HG03108 (cell line): Measurements from ENCODE around the gene CTTN.
"Not testable (repeated sequence)": the region's sequence is repeated elsewhere in the genome, so short reads cannot be mapped to it uniquely, and the experiment has no call there.

ENCODE experiments used
- ATAC-seq: cut with Tn5 transposase; IDR thresholded peaks from one replicate; pipeline ENCODE4 v1.9.1; 2021; ENCODE audit warnings: moderate library complexity; ENCODE audit not compliant: unreplicated experiment

CTTN gene

DNA sequence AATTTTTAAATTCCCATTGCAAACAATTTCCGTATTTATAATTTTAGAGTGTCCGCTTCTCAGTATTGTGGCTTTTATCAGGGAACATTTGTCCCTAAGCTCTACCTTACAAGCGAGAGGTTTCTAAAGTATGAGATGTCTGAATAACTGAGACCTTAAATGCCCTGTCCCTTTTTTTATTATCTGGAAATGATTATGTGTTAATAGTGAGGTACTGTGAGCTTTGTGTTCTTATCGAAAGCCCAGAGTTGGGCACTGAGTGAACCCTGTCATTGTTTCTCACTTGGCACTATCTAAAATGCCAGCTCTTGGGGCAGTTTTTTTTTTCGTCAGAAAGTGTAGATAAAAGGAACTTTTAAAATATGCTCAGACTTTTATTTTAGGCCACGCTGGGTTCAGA is 9.5 kb downstream of the CTTN start:
- no peak for ATAC-seq

DNA sequence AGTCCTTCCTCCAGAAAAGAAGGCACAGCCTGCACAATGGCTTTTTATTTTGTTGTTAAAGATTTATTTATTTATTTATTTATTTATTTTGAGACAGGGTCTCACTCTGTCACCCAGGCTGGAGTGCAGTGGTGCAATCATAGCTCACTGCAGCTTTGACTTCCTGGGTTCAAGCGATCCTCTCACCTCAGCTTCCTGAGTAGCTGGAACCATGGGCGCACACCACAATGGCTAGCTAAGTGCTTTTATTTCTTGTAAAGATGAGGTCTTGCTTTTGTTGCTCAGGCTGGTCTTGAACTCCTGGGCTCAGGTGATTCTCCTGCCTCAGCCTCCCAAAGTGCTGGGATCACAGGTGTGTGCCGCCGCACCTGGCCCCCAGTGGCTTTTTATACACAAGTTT is 10.0 kb downstream of the CTTN start:
- ATAC-seq = not testable (repeated sequence)

- no peak for ATAC-seq
Observed at GRCh38 chr11:70409437-70409836, 11.1 kb downstream of the CTTN start.

GRCh38 chr11:70409871-70410270 is 11.5 kb downstream of the CTTN start:
- no peak for ATAC-seq

DNA sequence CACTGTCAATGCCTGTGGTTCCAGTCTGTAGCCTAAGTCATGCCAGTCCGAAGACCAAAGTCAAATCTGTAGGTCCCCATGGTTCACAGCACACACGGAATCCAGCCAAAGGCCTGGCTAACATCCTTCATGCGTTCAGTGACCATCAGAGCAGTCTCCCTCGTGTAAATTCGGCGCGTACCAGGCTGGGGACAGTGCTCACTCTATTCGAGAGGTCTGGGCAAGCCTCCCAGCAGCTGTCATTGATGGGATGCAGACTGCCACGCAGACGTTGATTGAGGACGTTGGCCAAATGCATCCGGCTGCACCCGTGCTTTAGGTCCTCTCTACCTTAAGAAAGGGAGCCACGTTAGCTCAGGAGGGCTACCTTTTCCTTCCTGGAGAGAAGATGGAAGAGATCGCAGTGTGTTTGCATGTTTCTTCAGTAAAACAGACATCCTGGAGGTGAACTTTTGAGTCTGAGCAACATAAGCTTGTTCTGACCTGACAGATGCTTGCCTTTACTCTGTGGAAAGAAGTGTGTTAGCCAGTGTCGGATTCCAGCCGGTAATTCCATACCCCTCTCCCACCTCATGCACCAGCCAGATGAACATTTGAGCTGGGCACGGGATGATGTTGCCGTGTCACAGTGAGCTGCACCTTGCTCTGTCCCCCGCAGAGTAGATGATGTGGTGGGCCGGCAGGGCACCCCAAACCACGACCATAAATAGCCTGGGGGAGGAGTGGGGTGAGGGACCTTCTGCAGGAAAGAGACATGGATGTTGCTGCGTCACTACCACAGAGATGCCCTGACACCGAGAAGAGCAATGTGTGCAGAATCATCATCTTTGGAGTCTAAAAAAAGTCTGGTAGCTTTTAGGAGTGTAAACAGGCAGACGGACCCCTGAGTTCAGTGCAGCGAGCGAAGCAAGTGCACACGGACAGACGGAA is 12.2 kb downstream of the CTTN start:
- ATAC-seq = no peak

GRCh38 chr11:70411713-70412452 is 13.6 kb downstream of the CTTN start:
- no peak for ATAC-seq

- ATAC-seq = no peak
Observed at GRCh38 chr11:70413151-70413550, 14.8 kb downstream of the CTTN start.

- ATAC-seq = no peak
Observed at GRCh38 chr11:70414341-70415100, 16.2 kb downstream of the CTTN start.

GRCh38 chr11:70415191-70415590 is 16.9 kb downstream of the CTTN start:
- ATAC-seq = no peak

DNA sequence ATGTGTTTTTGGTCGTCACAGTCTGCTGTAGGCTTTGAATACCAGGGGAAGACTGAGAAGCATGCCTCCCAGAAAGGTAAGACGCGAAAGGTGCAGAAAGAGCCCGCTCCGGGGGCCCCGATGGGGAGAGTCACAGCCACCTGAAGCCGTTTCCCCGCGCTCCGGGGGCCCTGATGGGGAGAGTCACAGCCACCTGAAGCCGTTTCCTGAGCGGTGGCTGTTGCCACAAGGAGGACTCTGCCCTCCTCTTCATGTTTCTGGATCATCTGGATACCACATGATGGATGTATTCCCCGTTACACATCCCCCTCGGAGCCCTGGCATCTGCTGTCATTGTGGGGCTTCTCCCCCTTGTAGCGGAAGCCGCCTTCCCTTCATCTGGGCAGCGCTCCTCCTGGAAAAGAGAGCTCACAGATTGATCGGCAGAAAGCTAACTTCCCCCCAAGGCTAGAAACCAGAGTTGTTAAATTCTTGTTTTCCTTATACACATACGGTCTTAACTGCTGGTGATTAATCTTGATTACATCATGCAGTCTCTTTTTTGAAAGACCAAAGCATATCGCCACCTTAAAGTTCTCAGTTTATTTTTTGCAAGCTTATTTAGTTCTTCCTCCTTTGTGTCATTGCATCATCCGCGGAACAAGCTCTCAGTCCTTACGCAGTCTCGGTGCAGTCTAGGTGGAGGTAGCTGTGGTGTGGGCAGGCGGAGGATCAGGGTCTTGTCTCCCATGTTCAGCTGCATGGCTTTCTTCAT is 17.5 kb downstream of the CTTN start:
- no peak for ATAC-seq

DNA sequence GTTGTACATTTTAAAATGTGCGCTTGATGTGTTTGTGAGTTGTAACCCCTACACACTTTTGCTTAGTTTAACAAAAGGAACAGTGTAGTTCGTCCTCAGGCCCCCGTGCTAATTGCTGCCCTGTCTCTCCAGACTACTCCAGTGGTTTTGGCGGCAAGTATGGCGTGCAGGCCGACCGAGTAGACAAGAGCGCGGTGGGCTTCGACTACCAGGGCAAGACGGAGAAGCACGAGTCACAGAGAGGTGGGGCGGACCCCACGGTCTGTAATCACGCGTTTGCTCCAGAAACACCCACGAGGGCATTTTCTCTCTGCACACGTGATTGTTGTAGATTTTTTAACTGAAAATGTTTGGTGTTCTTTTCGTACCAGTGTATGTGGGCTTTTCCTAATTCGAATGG is 18.6 kb downstream of the CTTN start:
- ATAC-seq = no peak

GRCh38 chr11:70418130-70418529 is 19.8 kb downstream of the CTTN start:
- no peak for ATAC-seq

GRCh38 chr11:70419307-70420007 is 21.1 kb downstream of the CTTN start:
- no peak for ATAC-seq

GRCh38 chr11:70420008-70420464 is 21.7 kb downstream of the CTTN start:
- ATAC-seq = no peak

GRCh38 chr11:70420496-70420895 is 22.2 kb downstream of the CTTN start:
- ATAC-seq = no peak

DNA sequence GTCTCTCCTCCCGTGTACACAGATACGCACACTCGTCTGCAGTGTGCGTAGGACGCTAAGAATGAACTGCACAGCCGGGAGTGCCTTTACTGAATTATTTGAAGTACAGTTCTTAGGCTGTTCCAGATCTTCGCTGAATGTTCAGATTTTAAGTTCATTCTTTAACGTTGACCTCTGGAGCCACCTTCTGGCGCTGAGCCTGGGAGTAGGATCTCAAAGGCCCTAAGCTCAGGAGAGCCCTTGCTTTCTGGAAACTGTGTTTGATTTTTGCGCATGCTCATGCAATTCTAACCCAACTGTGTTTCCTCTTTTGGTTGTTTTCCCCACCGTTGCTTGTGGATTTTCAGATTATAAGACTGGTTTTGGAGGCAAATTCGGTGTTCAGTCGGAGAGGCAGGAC is 22.8 kb downstream of the CTTN start:
- no peak for ATAC-seq

DNA sequence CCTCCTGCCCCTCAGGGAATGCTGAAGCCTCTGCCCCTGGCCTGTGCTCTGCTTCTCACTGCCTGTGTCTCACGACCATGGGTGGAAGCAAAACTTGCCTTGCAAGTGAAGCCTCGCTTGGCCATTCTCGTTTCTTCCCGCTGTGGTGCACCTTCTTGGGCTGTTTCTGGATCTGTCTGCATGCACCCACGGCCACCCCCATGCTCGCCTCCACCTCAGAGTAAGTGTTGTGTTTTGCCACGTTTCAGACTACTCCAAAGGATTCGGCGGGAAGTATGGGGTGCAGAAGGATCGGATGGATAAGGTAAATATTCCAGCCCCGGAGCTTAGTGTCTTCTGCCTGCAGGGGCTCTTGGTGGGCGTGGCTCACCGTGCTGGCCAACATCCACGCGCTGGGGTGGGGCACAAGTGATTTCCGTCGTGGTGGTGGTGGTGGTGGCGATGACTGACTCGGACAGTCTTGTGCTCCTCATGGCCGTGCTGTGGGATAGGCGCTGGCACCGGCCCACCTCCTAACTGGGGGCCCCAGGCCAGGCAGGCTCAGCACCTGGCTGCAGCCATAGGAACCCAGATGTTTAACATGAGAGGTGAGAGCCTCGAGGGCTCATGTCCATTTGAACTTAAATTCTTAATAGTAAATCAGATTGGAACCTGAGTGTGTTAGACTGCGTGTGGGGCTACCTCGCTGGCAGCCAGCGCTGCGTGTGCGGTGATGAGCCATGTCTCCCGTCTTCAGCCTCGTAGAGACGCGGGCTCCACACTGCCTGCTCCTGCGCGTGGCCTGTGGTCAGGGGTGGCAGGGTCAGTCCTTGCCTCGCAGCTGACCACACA is 24.6 kb downstream of the CTTN start:
- no peak for ATAC-seq

GRCh38 chr11:70423523-70424505 is 25.5 kb downstream of the CTTN start:
- no peak for ATAC-seq
